HS-27A (cell line): ENCODE data around the gene SLC6A13.
"Not testable (repeated sequence)": the region's sequence is repeated elsewhere in the genome, so short reads cannot be mapped to it uniquely, and the experiment has no call there.

Experiments
- DNase-seq: peaks from one replicate; pipeline ENCODE4 v3.0.0-alpha.2; 2012; ENCODE audit warnings: low read depth, missing footprints

The SLC6A13 gene

GRCh38 chr12:262817-263216, at the start of gene SLC6A13:
Gene SLC6A13, minus strand, starts transcription at chr12:262836. Its CDS starts 2,784 bp downstream, at chr12:260052.
- DNase-seq: no peak

- no peak for DNase-seq
These were observed 45.9 kb upstream of the SLC6A13 start for GRCh38 chr12:308511-308910.

GRCh38 chr12:307406-307805, 44.8 kb upstream of the SLC6A13 start:
- no peak for DNase-seq

- DNase-seq: no peak
These were observed 42.2 kb upstream of the SLC6A13 start for GRCh38 chr12:304805-305204.

GRCh38 chr12:302766-303165, 40.1 kb upstream of the SLC6A13 start:
- DNase-seq: not testable (repeated sequence)

- DNase-seq: not testable (repeated sequence)
These were observed 37.5 kb upstream of the SLC6A13 start for GRCh38 chr12:300166-300565.

- DNase-seq: not testable (repeated sequence)
These were observed 36.9 kb upstream of the SLC6A13 start for GRCh38 chr12:299511-299910.

- DNase-seq: not testable (repeated sequence)
These were observed 35.4 kb upstream of the SLC6A13 start for GRCh38 chr12:298059-298458.

GRCh38 chr12:295132-295531, 32.5 kb upstream of the SLC6A13 start:
- DNase-seq: no peak

GRCh38 chr12:293199-293598, 30.6 kb upstream of the SLC6A13 start:
- no peak for DNase-seq

- no peak for DNase-seq
These were observed 29.6 kb upstream of the SLC6A13 start for GRCh38 chr12:292186-292585.

GRCh38 chr12:291153-291723, 28.6 kb upstream of the SLC6A13 start:
- DNase-seq: no peak

- DNase-seq: no peak
These were observed 26.1 kb upstream of the SLC6A13 start for GRCh38 chr12:288687-289086.

- DNase-seq: no peak
These were observed 24.1 kb upstream of the SLC6A13 start for GRCh38 chr12:286531-287300.

GRCh38 chr12:278046-278445, 15.4 kb upstream of the SLC6A13 start:
- DNase-seq: no peak

- no peak for DNase-seq
These were observed 13.2 kb upstream of the SLC6A13 start for GRCh38 chr12:275812-276211.

GRCh38 chr12:273382-273781, 10.7 kb upstream of the SLC6A13 start:
- DNase-seq: no peak

- no peak for DNase-seq
These were observed 10.3 kb upstream of the SLC6A13 start for GRCh38 chr12:272942-273341.

GRCh38 chr12:271161-271560, 8.5 kb upstream of the SLC6A13 start:
- no peak for DNase-seq

GRCh38 chr12:269191-269590, 6.6 kb upstream of the SLC6A13 start:
- DNase-seq: no peak

- DNase-seq: no peak
These were observed 5.8 kb upstream of the SLC6A13 start for GRCh38 chr12:268483-268840.

- no peak for DNase-seq
These were observed 5.2 kb upstream of the SLC6A13 start for GRCh38 chr12:267581-268482.

- no peak for DNase-seq
These were observed 2.5 kb upstream of the SLC6A13 start for GRCh38 chr12:265096-265495.
